Measurements from ENCODE around the gene ATP6V1G2.
"Not testable (repeated sequence)": the region's sequence is repeated elsewhere in the genome, so short reads cannot be mapped to it uniquely, and the experiment has no call there.

Gene ATP6V1G2

GRCh38 chr6:31557443-31558317 is 11.3 kb upstream of the ATP6V1G2 start:
- Histone ChIP-seq H3K27me3 (ENCODE audit: insufficient read depth, low read length, poor library complexity) (no peaks in the 10 kb centered on the region), H4K8ac (ENCODE audit: low read depth, low read length) (no peak overlapping the region), H3K9ac (ENCODE audit: low read length) (no peak overlapping the region), H2BK120ac (ENCODE audit: low read depth, low read length) (no peak overlapping the region), H3K36me3 (ENCODE audit: control insufficient read depth, insufficient read depth, low read length) (peaks cover 6% of the 10 kb centered on the region), H2BK5ac (ENCODE audit: low read length) (no peak overlapping the region), H2AK5ac (ENCODE audit: low read length) (no peak overlapping the region), H3K4me1 (ENCODE audit: control insufficient read depth, low read depth, low read length) (peaks cover 7% of the 10 kb centered on the region), H3K4me3 (ENCODE audit: low read length) (no peak overlapping the region), H3K79me1 (ENCODE audit: low read length) (no peaks in the 10 kb centered on the region), H3K18ac (ENCODE audit: low read length) (no peak overlapping the region), H3K23ac (ENCODE audit: low read length) (no peak overlapping the region), H3K4ac (ENCODE audit: low read depth, low read length) (no peak overlapping the region), H3K79me2 (ENCODE audit: control insufficient read depth, insufficient read depth, low read length) (no peaks in the 10 kb centered on the region), H3K4me2 (ENCODE audit: low read length) (no peak overlapping the region), H3K27ac (ENCODE audit: low read depth, low read length) (no peak overlapping the region), H2BK15ac (replicated peaks; ENCODE audit: low read depth) (no peak overlapping the region), H3K56ac (ENCODE audit: low read length) (no peak overlapping the region), H4K5ac (ENCODE audit: low read length) (no peak overlapping the region)
- WGBS (ENCODE audit: extremely low coverage, insufficient coverage, low lambda C conversion rate), result no CpG with 5 or more reads among the region's 24 CpGs
- no peak for DNase-seq

- H4K5ac ChIP-seq (ENCODE audit: low read length), result no peak overlapping the region
- H3K4ac ChIP-seq (ENCODE audit: low read depth, low read length), result no peak overlapping the region
- no peak overlapping the region for H3K4me2 ChIP-seq (ENCODE audit: low read length)
- H3K27me3 ChIP-seq (ENCODE audit: insufficient read depth, low read length, poor library complexity), result no peaks in the 10 kb centered on the region
- no peak for DNase-seq
- H3K36me3 ChIP-seq (ENCODE audit: control insufficient read depth, insufficient read depth, low read length), result peaks cover 6% of the 10 kb centered on the region
- no peak overlapping the region for H3K9ac ChIP-seq (ENCODE audit: low read length)
- H3K56ac ChIP-seq (ENCODE audit: low read length), result no peak overlapping the region
- H3K18ac ChIP-seq (ENCODE audit: low read length), result no peak overlapping the region
- H3K79me2 ChIP-seq (ENCODE audit: control insufficient read depth, insufficient read depth, low read length), result no peaks in the 10 kb centered on the region
- H3K79me1 ChIP-seq (ENCODE audit: low read length), result no peaks in the 10 kb centered on the region
- H2BK5ac ChIP-seq (ENCODE audit: low read length), result no peak overlapping the region
- H3K23ac ChIP-seq (ENCODE audit: low read length), result no peak overlapping the region
- H2BK15ac ChIP-seq (replicated peaks; ENCODE audit: low read depth), result no peak overlapping the region
- no peak overlapping the region for H3K27ac ChIP-seq (ENCODE audit: low read depth, low read length)
- H3K4me3 ChIP-seq (ENCODE audit: low read length), result no peak overlapping the region
- WGBS (ENCODE audit: extremely low coverage, insufficient coverage, low lambda C conversion rate), result no CpG with 5 or more reads among the region's 3 CpGs
- peaks cover 7% of the 10 kb centered on the region for H3K4me1 ChIP-seq (ENCODE audit: control insufficient read depth, low read depth, low read length)
- H4K8ac ChIP-seq (ENCODE audit: low read depth, low read length), result no peak overlapping the region
- no peak overlapping the region for H2AK5ac ChIP-seq (ENCODE audit: low read length)
- H2BK120ac ChIP-seq (ENCODE audit: low read depth, low read length), result no peak overlapping the region
These were observed 9.9 kb upstream of the ATP6V1G2 start for GRCh38 chr6:31556307-31556706.

GRCh38 chr6:31551371-31551770 is 5.0 kb upstream of the ATP6V1G2 start:
- not testable (repeated sequence) for H3K27ac ChIP-seq (ENCODE audit: low read depth, low read length); H3K9ac ChIP-seq (ENCODE audit: low read length); H3K4me2 ChIP-seq (ENCODE audit: low read length); H3K79me2 ChIP-seq (ENCODE audit: control insufficient read depth, insufficient read depth, low read length); H2BK15ac ChIP-seq (replicated peaks; ENCODE audit: low read depth); H2AK5ac ChIP-seq (ENCODE audit: low read length); H2BK5ac ChIP-seq (ENCODE audit: low read length); H3K23ac ChIP-seq (ENCODE audit: low read length); H3K4ac ChIP-seq (ENCODE audit: low read depth, low read length); H3K27me3 ChIP-seq (ENCODE audit: insufficient read depth, low read length, poor library complexity); H4K8ac ChIP-seq (ENCODE audit: low read depth, low read length); H4K5ac ChIP-seq (ENCODE audit: low read length); H3K56ac ChIP-seq (ENCODE audit: low read length); H3K79me1 ChIP-seq (ENCODE audit: low read length); H3K4me1 ChIP-seq (ENCODE audit: control insufficient read depth, low read depth, low read length); H2BK120ac ChIP-seq (ENCODE audit: low read depth, low read length); H3K4me3 ChIP-seq (ENCODE audit: low read length); H3K36me3 ChIP-seq (ENCODE audit: control insufficient read depth, insufficient read depth, low read length); H3K18ac ChIP-seq (ENCODE audit: low read length)
- DNase-seq, result peak; percentile 85
- no CpG with 5 or more reads among the region's 5 CpGs for WGBS (ENCODE audit: extremely low coverage, insufficient coverage, low lambda C conversion rate)

GRCh38 chr6:31548544-31548873 is 2.1 kb upstream of the ATP6V1G2 start:
- H3K4ac ChIP-seq (ENCODE audit: low read depth, low read length), result no peak overlapping the region
- H2BK15ac ChIP-seq (replicated peaks; ENCODE audit: low read depth), result no peak overlapping the region
- no peak overlapping the region for H3K9ac ChIP-seq (ENCODE audit: low read length)
- peaks cover 7% of the 10 kb centered on the region for H3K79me1 ChIP-seq (ENCODE audit: low read length)
- no peaks in the 10 kb centered on the region for H3K36me3 ChIP-seq (ENCODE audit: control insufficient read depth, insufficient read depth, low read length)
- H3K27me3 ChIP-seq (ENCODE audit: insufficient read depth, low read length, poor library complexity), result no peaks in the 10 kb centered on the region
- H3K4me3 ChIP-seq (ENCODE audit: low read length), result no peak overlapping the region
- no peaks in the 10 kb centered on the region for H3K4me1 ChIP-seq (ENCODE audit: control insufficient read depth, low read depth, low read length)
- H3K27ac ChIP-seq (ENCODE audit: low read depth, low read length), result no peak overlapping the region
- H3K56ac ChIP-seq (ENCODE audit: low read length), result no peak overlapping the region
- no peak overlapping the region for H2BK120ac ChIP-seq (ENCODE audit: low read depth, low read length)
- no peak for DNase-seq
- no peaks in the 10 kb centered on the region for H3K79me2 ChIP-seq (ENCODE audit: control insufficient read depth, insufficient read depth, low read length)
- no CpG with 5 or more reads among the region's 2 CpGs for WGBS (ENCODE audit: extremely low coverage, insufficient coverage, low lambda C conversion rate)
- H4K8ac ChIP-seq (ENCODE audit: low read depth, low read length), result no peak overlapping the region
- H3K23ac ChIP-seq (ENCODE audit: low read length), result no peak overlapping the region
- H4K5ac ChIP-seq (ENCODE audit: low read length), result no peak overlapping the region
- H2AK5ac ChIP-seq (ENCODE audit: low read length), result no peak overlapping the region
- H3K18ac ChIP-seq (ENCODE audit: low read length), result no peak overlapping the region
- H3K4me2 ChIP-seq (ENCODE audit: low read length), result no peak overlapping the region
- H2BK5ac ChIP-seq (ENCODE audit: low read length), result no peak overlapping the region

- peak overlapping the region; percentile 30 for H3K9ac ChIP-seq (ENCODE audit: low read length)
- peak overlapping the region; percentile 4 for H3K4ac ChIP-seq (ENCODE audit: low read depth, low read length)
- H2AK5ac ChIP-seq (ENCODE audit: low read length), result no peak overlapping the region
- no peaks in the 10 kb centered on the region for H3K36me3 ChIP-seq (ENCODE audit: control insufficient read depth, insufficient read depth, low read length)
- no peak overlapping the region for H2BK120ac ChIP-seq (ENCODE audit: low read depth, low read length)
- H3K56ac ChIP-seq (ENCODE audit: low read length), result peak overlapping the region; percentile 78
- H3K27ac ChIP-seq (ENCODE audit: low read depth, low read length), result no peak overlapping the region
- no peak overlapping the region for H3K4me2 ChIP-seq (ENCODE audit: low read length)
- H4K5ac ChIP-seq (ENCODE audit: low read length), result no peak overlapping the region
- DNase-seq, result no peak
- 100% methylated on average over 1 of the region's 24 CpGs for WGBS (ENCODE audit: extremely low coverage, insufficient coverage, low lambda C conversion rate)
- H2BK5ac ChIP-seq (ENCODE audit: low read length), result no peak overlapping the region
- no peak overlapping the region for H3K23ac ChIP-seq (ENCODE audit: low read length)
- H3K4me1 ChIP-seq (ENCODE audit: control insufficient read depth, low read depth, low read length), result no peaks in the 10 kb centered on the region
- H2BK15ac ChIP-seq (replicated peaks; ENCODE audit: low read depth), result no peak overlapping the region
- no peak overlapping the region for H3K4me3 ChIP-seq (ENCODE audit: low read length)
- H3K79me1 ChIP-seq (ENCODE audit: low read length), result peaks cover 7% of the 10 kb centered on the region
- no peak overlapping the region for H4K8ac ChIP-seq (ENCODE audit: low read depth, low read length)
- no peak overlapping the region for H3K18ac ChIP-seq (ENCODE audit: low read length)
- no peaks in the 10 kb centered on the region for H3K27me3 ChIP-seq (ENCODE audit: insufficient read depth, low read length, poor library complexity)
- no peaks in the 10 kb centered on the region for H3K79me2 ChIP-seq (ENCODE audit: control insufficient read depth, insufficient read depth, low read length)
These were observed 1.5 kb upstream of the ATP6V1G2 start for GRCh38 chr6:31547727-31548543.

Data from mesendoderm (in vitro differentiated cells).